ENCODE data around the gene VRK3.
A peak's percentile ranks its signal among the peaks of the same experiment; 100 is the strongest.

The VRK3 gene

GRCh38 chr19:50036908-50037307 is 11.7 kb upstream of the VRK3 start:
- DNase-seq, result no peak
- Histone ChIP-seq H3K4me3 (ENCODE audit: insufficient read depth, low read depth, low read length, poor library complexity, severe bottlenecking) (no peak overlapping the region), H3K36me3 (ENCODE audit: control insufficient read depth, insufficient read depth, low read length) (peaks cover 60% of the 10 kb centered on the region), H3K27ac (ENCODE audit: insufficient read depth, low read length, poor library complexity, severe bottlenecking) (no peak overlapping the region), H3K4me1 (ENCODE audit: control insufficient read depth, insufficient read depth, low read length, poor library complexity, severe bottlenecking) (no peaks in the 10 kb centered on the region), H3K27me3 (replicated peaks; ENCODE audit: control insufficient read depth, insufficient read depth, low read length, poor library complexity, severe bottlenecking) (no peaks in the 10 kb centered on the region), H3K9me3 (ENCODE audit: control insufficient read depth, low read length) (no peaks in the 10 kb centered on the region)

GRCh38 chr19:50030937-50031336 is 5.8 kb upstream of the VRK3 start:
- H3K4me1 ChIP-seq (ENCODE audit: control insufficient read depth, insufficient read depth, low read length, poor library complexity, severe bottlenecking), result peaks cover 7% of the 10 kb centered on the region
- H3K27me3 ChIP-seq (replicated peaks; ENCODE audit: control insufficient read depth, insufficient read depth, low read length, poor library complexity, severe bottlenecking), result no peaks in the 10 kb centered on the region
- DNase-seq, result no peak
- H3K36me3 ChIP-seq (ENCODE audit: control insufficient read depth, insufficient read depth, low read length), result peaks cover 32% of the 10 kb centered on the region
- no peaks in the 10 kb centered on the region for H3K9me3 ChIP-seq (ENCODE audit: control insufficient read depth, low read length)
- no peak overlapping the region for H3K27ac ChIP-seq (ENCODE audit: insufficient read depth, low read length, poor library complexity, severe bottlenecking)
- H3K4me3 ChIP-seq (ENCODE audit: insufficient read depth, low read depth, low read length, poor library complexity, severe bottlenecking), result no peak overlapping the region

DNA sequence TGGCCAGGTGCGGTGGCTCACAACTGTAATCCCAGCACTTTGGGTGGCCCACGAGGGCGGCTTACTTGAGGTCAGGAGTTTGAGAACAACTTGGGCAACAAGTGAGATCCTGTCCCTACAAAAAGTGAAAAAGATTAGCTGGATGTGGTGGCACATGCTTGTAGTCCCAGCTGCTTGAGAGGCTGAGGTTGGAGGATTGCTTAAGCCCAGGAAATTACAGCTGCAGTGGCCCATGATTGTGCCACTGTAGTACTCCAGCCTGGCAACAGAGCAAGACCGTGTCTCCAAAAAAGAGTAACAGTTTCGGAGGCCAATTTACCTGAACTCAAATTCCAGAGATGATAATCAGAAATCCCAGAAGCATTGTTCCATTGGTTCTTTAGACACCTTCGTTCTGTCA is 5.1 kb upstream of the VRK3 start:
- peaks cover 7% of the 10 kb centered on the region for H3K4me1 ChIP-seq (ENCODE audit: control insufficient read depth, insufficient read depth, low read length, poor library complexity, severe bottlenecking)
- no peak overlapping the region for H3K27ac ChIP-seq (ENCODE audit: insufficient read depth, low read length, poor library complexity, severe bottlenecking)
- H3K9me3 ChIP-seq (ENCODE audit: control insufficient read depth, low read length), result no peaks in the 10 kb centered on the region
- H3K27me3 ChIP-seq (replicated peaks; ENCODE audit: control insufficient read depth, insufficient read depth, low read length, poor library complexity, severe bottlenecking), result no peaks in the 10 kb centered on the region
- peaks cover 32% of the 10 kb centered on the region for H3K36me3 ChIP-seq (ENCODE audit: control insufficient read depth, insufficient read depth, low read length)
- DNase-seq, result no peak
- no peak overlapping the region for H3K4me3 ChIP-seq (ENCODE audit: insufficient read depth, low read depth, low read length, poor library complexity, severe bottlenecking)

DNA sequence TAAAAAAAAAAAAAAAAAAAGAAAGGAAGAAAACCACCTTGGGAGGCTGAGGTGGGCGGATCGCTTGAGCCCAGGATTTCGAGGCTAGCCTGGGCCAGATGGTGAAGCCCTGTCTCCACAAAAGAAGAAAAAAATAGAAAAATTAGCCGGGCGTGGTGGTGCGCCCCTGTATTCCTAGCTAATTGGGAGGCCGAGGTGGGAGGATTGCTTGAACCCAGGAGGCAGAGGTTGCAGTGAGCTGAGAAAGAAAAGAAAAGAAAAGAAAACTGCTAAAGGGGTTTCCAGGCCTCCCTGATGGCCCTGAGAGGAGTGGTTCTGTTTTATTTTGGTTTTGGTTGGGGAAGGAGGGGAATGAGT is 1.4 kb upstream of the VRK3 start:
- H3K36me3 ChIP-seq (ENCODE audit: control insufficient read depth, insufficient read depth, low read length), result peaks cover 5% of the 10 kb centered on the region
- peak overlapping the region; percentile 95 for H3K27ac ChIP-seq (ENCODE audit: insufficient read depth, low read length, poor library complexity, severe bottlenecking)
- H3K4me1 ChIP-seq (ENCODE audit: control insufficient read depth, insufficient read depth, low read length, poor library complexity, severe bottlenecking), result peaks cover 15% of the 10 kb centered on the region

GRCh38 chr19:50025794-50026549 is 800 bp upstream of the VRK3 start, which contains the start of gene ZNF473:
ZNF473 (plus strand) TSS chr19:50026005; CDS start chr19:50031083, 5,078 bp downstream.
- H3K9me3 ChIP-seq (ENCODE audit: control insufficient read depth, low read length), result no peaks in the 10 kb centered on the region

More for the DNA sequence above, 1.4 kb upstream of the VRK3 start:
- H3K9me3 ChIP-seq (ENCODE audit: control insufficient read depth, low read length), result no peaks in the 10 kb centered on the region
- no peaks in the 10 kb centered on the region for H3K27me3 ChIP-seq (replicated peaks; ENCODE audit: control insufficient read depth, insufficient read depth, low read length, poor library complexity, severe bottlenecking)
- DNase-seq, result no peak
- peak overlapping the region; percentile 83 for H3K4me3 ChIP-seq (ENCODE audit: insufficient read depth, low read depth, low read length, poor library complexity, severe bottlenecking)

GRCh38 chr19:50024719-50025021 is 502 bp downstream of the VRK3 start:
- DNase-seq, result no peak
- Histone ChIP-seq H3K4me3 (ENCODE audit: insufficient read depth, low read depth, low read length, poor library complexity, severe bottlenecking) (peak overlapping the region; percentile 83), H3K27me3 (replicated peaks; ENCODE audit: control insufficient read depth, insufficient read depth, low read length, poor library complexity, severe bottlenecking) (no peaks in the 10 kb centered on the region), H3K36me3 (ENCODE audit: control insufficient read depth, insufficient read depth, low read length) (no peaks in the 10 kb centered on the region), H3K9me3 (ENCODE audit: control insufficient read depth, low read length) (no peaks in the 10 kb centered on the region), H3K4me1 (ENCODE audit: control insufficient read depth, insufficient read depth, low read length, poor library complexity, severe bottlenecking) (peaks cover 15% of the 10 kb centered on the region), H3K27ac (ENCODE audit: insufficient read depth, low read length, poor library complexity, severe bottlenecking) (peak overlapping the region; percentile 95)

More at GRCh38 chr19:50025794-50026549, 800 bp upstream of the VRK3 start, which contains the start of gene ZNF473:
- no peaks in the 10 kb centered on the region for H3K36me3 ChIP-seq (ENCODE audit: control insufficient read depth, insufficient read depth, low read length)
- peak; percentile 86 to 93 (median 92) for DNase-seq
- H3K4me3 ChIP-seq (ENCODE audit: insufficient read depth, low read depth, low read length, poor library complexity, severe bottlenecking), result peak within 1 kb of the TSS; percentile 83
- peaks cover 15% of the 10 kb centered on the region for H3K4me1 ChIP-seq (ENCODE audit: control insufficient read depth, insufficient read depth, low read length, poor library complexity, severe bottlenecking)
- H3K27ac ChIP-seq (ENCODE audit: insufficient read depth, low read length, poor library complexity, severe bottlenecking), result peak within 1 kb of the TSS; percentile 95
- H3K27me3 ChIP-seq (replicated peaks; ENCODE audit: control insufficient read depth, insufficient read depth, low read length, poor library complexity, severe bottlenecking), result no peaks in the 10 kb centered on the region

DNA sequence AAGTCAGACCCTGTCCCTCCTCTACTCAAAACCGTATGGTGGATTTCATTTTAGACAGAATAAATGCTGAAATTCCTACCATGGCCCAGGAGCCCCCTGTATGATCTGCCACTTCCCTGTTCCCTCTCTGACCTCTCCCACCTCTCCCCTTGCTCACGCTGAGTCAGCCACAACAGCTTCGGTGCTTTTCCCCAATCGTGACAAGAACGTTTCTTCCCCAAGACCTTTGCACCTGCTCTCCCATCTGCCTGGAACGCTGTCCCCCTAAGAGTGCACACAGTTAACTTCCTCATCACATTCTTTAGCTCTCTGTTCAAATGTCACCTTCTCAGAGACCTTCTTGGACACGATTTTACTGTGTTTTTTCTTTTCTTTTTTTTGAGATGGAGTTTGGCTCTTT is 2.3 kb downstream of the VRK3 start:
- Histone ChIP-seq H3K4me3 (ENCODE audit: insufficient read depth, low read depth, low read length, poor library complexity, severe bottlenecking) (no peak overlapping the region), H3K9me3 (ENCODE audit: control insufficient read depth, low read length) (no peaks in the 10 kb centered on the region), H3K27ac (ENCODE audit: insufficient read depth, low read length, poor library complexity, severe bottlenecking) (no peak overlapping the region), H3K36me3 (ENCODE audit: control insufficient read depth, insufficient read depth, low read length) (peaks cover 12% of the 10 kb centered on the region), H3K4me1 (ENCODE audit: control insufficient read depth, insufficient read depth, low read length, poor library complexity, severe bottlenecking) (peaks cover 15% of the 10 kb centered on the region), H3K27me3 (replicated peaks; ENCODE audit: control insufficient read depth, insufficient read depth, low read length, poor library complexity, severe bottlenecking) (no peaks in the 10 kb centered on the region)
- no peak for DNase-seq

GRCh38 chr19:50020481-50020880 is 4.7 kb downstream of the VRK3 start:
- Histone ChIP-seq H3K4me3 (ENCODE audit: insufficient read depth, low read depth, low read length, poor library complexity, severe bottlenecking) (no peak overlapping the region), H3K9me3 (ENCODE audit: control insufficient read depth, low read length) (no peaks in the 10 kb centered on the region), H3K27ac (ENCODE audit: insufficient read depth, low read length, poor library complexity, severe bottlenecking) (no peak overlapping the region), H3K27me3 (replicated peaks; ENCODE audit: control insufficient read depth, insufficient read depth, low read length, poor library complexity, severe bottlenecking) (no peaks in the 10 kb centered on the region), H3K4me1 (ENCODE audit: control insufficient read depth, insufficient read depth, low read length, poor library complexity, severe bottlenecking) (peaks cover 7% of the 10 kb centered on the region), H3K36me3 (ENCODE audit: control insufficient read depth, insufficient read depth, low read length) (peaks cover 27% of the 10 kb centered on the region)
- no peak for DNase-seq

DNA sequence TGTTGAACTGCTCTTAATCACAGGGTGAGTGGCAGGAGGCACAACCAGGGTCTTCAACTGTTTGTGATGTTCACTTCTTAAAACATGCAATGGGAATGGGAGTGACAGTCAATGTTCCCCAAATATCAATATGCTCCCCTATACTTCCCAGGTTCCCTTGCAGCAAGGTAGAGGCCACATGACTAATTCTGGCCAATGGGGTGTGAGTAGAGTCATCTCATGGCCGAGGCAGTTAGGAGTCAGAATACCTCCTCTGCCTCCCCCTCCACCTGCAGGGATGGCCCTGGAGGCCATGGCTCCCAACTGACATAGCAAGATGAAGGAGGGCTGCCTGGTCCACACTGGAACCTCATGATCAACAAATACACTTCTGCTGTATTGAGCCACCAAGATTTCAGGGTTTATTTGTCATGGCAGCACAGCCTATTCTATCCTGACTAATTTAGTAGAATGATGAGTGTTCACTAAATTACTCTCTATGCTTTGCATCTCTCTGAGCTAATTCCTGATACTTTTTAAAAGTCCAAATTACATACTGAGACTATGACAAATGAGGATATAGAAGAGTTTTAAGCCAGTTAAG is 8.9 kb downstream of the VRK3 start:
- Histone ChIP-seq H3K27ac (ENCODE audit: insufficient read depth, low read length, poor library complexity, severe bottlenecking) (no peak overlapping the region), H3K27me3 (replicated peaks; ENCODE audit: control insufficient read depth, insufficient read depth, low read length, poor library complexity, severe bottlenecking) (no peaks in the 10 kb centered on the region), H3K36me3 (ENCODE audit: control insufficient read depth, insufficient read depth, low read length) (peaks cover 52% of the 10 kb centered on the region), H3K4me1 (ENCODE audit: control insufficient read depth, insufficient read depth, low read length, poor library complexity, severe bottlenecking) (no peaks in the 10 kb centered on the region), H3K4me3 (ENCODE audit: insufficient read depth, low read depth, low read length, poor library complexity, severe bottlenecking) (no peak overlapping the region), H3K9me3 (ENCODE audit: control insufficient read depth, low read length) (no peaks in the 10 kb centered on the region)
- no peak for DNase-seq

- no peaks in the 10 kb centered on the region for H3K27me3 ChIP-seq (replicated peaks; ENCODE audit: control insufficient read depth, insufficient read depth, low read length, poor library complexity, severe bottlenecking)
- H3K36me3 ChIP-seq (ENCODE audit: control insufficient read depth, insufficient read depth, low read length), result peaks cover 58% of the 10 kb centered on the region
- no peak overlapping the region for H3K27ac ChIP-seq (ENCODE audit: insufficient read depth, low read length, poor library complexity, severe bottlenecking)
- no peak for DNase-seq
- H3K4me3 ChIP-seq (ENCODE audit: insufficient read depth, low read depth, low read length, poor library complexity, severe bottlenecking), result no peak overlapping the region
- H3K4me1 ChIP-seq (ENCODE audit: control insufficient read depth, insufficient read depth, low read length, poor library complexity, severe bottlenecking), result peaks cover 9% of the 10 kb centered on the region
- H3K9me3 ChIP-seq (ENCODE audit: control insufficient read depth, low read length), result no peaks in the 10 kb centered on the region
These were observed 16.6 kb downstream of the VRK3 start for GRCh38 chr19:50008532-50008931.

Data from effector memory CD4-positive, alpha-beta T cell (primary cell).